ENCODE results near the gene CENPVL2.
"Not testable (repeated sequence)": the region's sequence is repeated elsewhere in the genome, so short reads cannot be mapped to it uniquely, and the experiment has no call there.

The CENPVL2 gene

DNA sequence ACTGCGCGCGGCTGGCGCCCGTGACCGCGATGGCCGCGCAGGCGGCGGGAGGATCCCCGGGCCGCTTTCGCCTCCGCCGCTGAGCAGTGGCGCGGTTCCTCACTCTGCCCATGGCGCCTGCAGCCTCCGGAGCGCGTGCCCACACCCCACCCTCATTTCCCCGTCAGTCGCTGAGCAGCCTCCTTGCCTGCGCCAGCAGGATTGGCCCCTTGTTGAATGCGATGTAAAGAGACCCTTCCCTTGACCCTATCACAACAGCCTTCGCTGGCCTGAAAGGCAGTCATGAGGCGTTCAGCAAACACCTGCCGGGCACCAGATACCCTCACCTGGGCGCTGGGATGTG is at the start of gene CENPVL2:
TSS of gene CENPVL2 (minus strand) at position 112 of the 343 bp plus-strand sequence. CDS start at position 112, 0 bp downstream.
- not testable (repeated sequence) for H3K27ac ChIP-seq

GRCh38 chrX:51728202-51728601 is 45.6 kb upstream of the CENPVL2 start:
- H3K27ac ChIP-seq = no peak overlapping the region
- TF ChIP-seq CTCF (conservative IDR thresholded peaks at IDR 0.05) = no peak

DNA sequence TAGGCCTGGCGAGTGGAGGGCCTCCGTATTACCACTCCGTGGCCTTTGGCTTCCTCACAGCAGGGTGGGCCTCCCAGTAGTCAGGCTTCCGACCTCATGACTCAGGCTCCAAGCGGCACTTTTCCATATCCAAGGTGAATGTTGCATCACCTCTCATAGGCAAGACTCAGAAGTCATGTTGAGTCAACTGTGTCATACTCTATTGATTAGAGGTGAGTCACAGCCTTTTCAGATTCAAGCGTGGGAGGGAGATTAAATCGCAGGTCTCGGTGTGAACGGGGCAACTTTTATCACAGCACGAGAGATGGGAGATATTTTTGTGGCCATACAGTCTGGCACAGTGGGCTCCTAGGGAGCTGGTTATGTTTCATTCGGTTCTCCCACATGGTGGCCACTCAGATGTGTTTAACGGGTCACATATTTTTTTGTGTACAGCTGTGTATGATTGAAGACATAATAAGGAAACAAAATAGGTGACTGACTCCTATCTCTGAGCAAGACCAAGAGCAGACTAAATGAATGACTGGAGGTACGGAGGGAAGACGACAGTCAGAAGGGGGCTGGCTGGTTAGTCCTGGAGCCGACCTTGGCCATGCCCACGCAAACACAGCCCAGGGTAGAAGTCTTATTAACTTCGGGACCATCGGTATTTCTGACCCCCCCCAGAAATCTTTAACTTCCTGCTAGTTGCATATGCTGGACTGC is 30.5 kb upstream of the CENPVL2 start:
- not testable (repeated sequence) for H3K27ac ChIP-seq

GRCh38 chrX:51710277-51711164 is 27.9 kb upstream of the CENPVL2 start, which contains the start of gene CENPVL1:
CENPVL1 (plus strand) TSS chrX:51710512; CDS start chrX:51710512, 0 bp downstream.
- not testable (repeated sequence) for H3K27ac ChIP-seq

- TF ChIP-seq CTCF (conservative IDR thresholded peaks at IDR 0.05) = no peak
- no peak overlapping the region for H3K27ac ChIP-seq
Observed at GRCh38 chrX:51697397-51697796, 14.8 kb upstream of the CENPVL2 start.

GRCh38 chrX:51694254-51694653 is 11.6 kb upstream of the CENPVL2 start:
- TF ChIP-seq CTCF (conservative IDR thresholded peaks at IDR 0.05) = no peak
- no peak overlapping the region for H3K27ac ChIP-seq

DNA sequence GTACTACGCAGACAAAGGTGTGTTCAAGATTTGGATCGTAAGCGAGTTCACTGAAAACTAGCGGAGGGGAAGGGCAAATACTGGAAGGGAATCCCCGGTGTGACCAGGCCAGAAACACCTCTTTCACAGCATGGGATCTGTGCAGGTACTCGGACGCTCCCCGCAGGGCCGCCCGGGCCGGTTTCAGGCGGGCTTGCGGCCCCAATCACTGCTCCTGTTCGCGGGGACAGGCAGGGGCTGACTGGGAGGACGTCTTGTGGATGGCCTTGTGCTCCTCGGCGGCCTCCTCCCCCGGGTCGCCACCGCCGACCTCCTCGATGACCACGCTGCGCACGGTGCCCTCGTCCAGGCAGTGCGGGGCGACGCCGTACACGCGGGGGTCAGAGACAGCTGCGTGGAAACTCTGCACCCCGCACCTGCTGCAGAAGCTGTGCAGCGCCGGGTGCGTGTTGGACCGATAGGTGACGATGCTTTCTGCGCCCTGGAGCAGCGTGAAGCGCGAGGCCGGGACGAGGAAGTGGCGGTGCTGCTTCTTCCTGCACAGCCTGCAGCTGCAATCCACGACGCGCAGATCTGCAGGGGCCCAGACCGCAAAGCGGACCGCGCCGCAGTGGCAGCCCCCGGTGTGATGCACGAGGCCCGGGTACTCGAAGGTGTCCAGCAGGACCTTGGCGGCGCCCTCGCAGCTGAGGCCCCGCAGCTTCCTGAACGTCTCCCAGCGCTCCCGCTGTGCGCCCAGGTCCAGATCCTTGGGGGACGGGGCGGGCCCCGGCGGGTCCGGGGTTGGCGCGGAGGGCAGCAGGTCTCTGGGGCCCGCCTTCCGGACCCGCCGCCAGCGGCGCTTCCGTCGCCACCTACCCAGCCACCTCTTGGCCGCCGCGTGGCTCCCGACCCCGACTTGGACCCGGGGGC is 567 bp downstream of the CENPVL2 start:
- H3K27ac ChIP-seq = not testable (repeated sequence)

DNA sequence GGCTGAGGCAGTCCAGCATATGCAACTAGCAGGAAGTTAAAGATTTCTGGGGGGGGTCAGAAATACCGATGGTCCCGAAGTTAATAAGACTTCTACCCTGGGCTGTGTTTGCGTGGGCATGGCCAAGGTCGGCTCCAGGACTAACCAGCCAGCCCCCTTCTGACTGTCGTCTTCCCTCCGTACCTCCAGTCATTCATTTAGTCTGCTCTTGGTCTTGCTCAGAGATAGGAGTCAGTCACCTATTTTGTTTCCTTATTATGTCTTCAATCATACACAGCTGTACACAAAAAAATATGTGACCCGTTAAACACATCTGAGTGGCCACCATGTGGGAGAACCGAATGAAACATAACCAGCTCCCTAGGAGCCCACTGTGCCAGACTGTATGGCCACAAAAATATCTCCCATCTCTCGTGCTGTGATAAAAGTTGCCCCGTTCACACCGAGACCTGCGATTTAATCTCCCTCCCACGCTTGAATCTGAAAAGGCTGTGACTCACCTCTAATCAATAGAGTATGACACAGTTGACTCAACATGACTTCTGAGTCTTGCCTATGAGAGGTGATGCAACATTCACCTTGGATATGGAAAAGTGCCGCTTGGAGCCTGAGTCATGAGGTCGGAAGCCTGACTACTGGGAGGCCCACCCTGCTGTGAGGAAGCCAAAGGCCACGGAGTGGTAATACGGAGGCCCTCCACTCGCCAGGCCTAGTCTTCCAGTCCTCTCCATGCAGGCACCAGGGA is 2.8 kb downstream of the CENPVL2 start:
- not testable (repeated sequence) for H3K27ac ChIP-seq

DNA sequence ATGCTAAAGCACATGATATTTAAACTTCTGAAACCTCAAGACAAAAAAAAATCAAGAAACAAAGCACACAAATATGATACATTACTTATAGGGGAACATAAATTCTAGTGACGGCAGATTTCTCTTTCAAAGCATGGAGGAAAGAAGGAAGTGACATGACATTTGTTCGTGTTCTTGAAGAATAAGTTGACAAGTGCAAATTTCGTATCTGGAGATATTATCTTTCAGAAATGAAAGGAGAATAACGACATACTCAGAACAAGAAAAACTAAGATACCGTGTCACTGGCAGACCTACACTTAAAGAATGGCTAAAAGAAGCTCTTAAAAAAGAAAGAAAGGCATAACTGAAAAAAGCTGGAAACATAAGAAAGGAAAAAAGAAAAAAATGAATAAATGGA is 16.6 kb downstream of the CENPVL2 start:
- no peak for TF ChIP-seq CTCF (conservative IDR thresholded peaks at IDR 0.05)
- H3K27ac ChIP-seq = no peak overlapping the region

Data from VCaP (cell line).